IMR-90 (cell line): ENCODE results near the gene SLC23A2.
A peak's percentile ranks its signal among the peaks of the same experiment; 100 is the strongest.

Experiments
- BHLHE40 ChIP-seq: fragments of 150-350 bp; IDR thresholded peaks from 2 replicates; pipeline ENCODE4 v1.6.1; 2016; ENCODE audit warnings: mild to moderate bottlenecking, low read depth, low read length
- CEBPB ChIP-seq: IDR thresholded peaks from 2 replicates; pipeline ENCODE4 v1.6.1; 2012; ENCODE audit warnings: low read depth, low read length, improper control_type of control experiment
- CTCF ChIP-seq: conservative IDR thresholded peaks from 2 replicates; pipeline ENCODE4 v1.5.1; 2012; ENCODE audit warnings: mild to moderate bottlenecking, low read depth, low read length, improper control_type of control experiment
- MAZ ChIP-seq: IDR thresholded peaks from 2 replicates; pipeline ENCODE4 v1.6.1; 2012; ENCODE audit warnings: low read depth, mild to moderate bottlenecking, low read length, improper control_type of control experiment, moderate library complexity, borderline replicate concordance
- POLR2A ChIP-seq: IDR thresholded peaks from 2 replicates; pipeline ENCODE4 v1.6.1; 2012; ENCODE audit warnings: mild to moderate bottlenecking, low read depth, low read length
- RAD21 ChIP-seq: IDR thresholded peaks from 2 replicates; pipeline ENCODE4 v1.6.1; 2012; ENCODE audit warnings: low read length, improper control_type of control experiment
- RCOR1 ChIP-seq: IDR thresholded peaks from 2 replicates; pipeline ENCODE4 v1.6.1; 2012; ENCODE audit warnings: mild to moderate bottlenecking, low read length, improper control_type of control experiment; ENCODE audit not compliant: insufficient replicate concordance
- SMC3 ChIP-seq: fragments of 150-350 bp; IDR thresholded peaks from 2 replicates; pipeline ENCODE4 v1.6.1; 2016; ENCODE audit warnings: low read depth, mild to moderate bottlenecking, antibody characterized with exemption, low read length, moderate library complexity
- USF2 ChIP-seq: fragments of 150-350 bp; IDR thresholded peaks from 2 replicates; pipeline ENCODE4 v1.6.1; 2017; ENCODE audit warnings: mild to moderate bottlenecking, antibody characterized with exemption, low read length, low read depth

- TF ChIP-seq CTCF (no peak), POLR2A (no peak), MAZ (no peak), RAD21 (no peak), BHLHE40 (peak; percentile 64), CEBPB (peak; percentile 99), RCOR1 (peak; percentile 36), USF2 (no peak), SMC3 (no peak)
Observed at GRCh38 chr20:4961746-4962145, 39.6 kb downstream of the SLC23A2 start.
